Measurements from ENCODE around the gene PTPN3.

PTPN3 gene

DNA sequence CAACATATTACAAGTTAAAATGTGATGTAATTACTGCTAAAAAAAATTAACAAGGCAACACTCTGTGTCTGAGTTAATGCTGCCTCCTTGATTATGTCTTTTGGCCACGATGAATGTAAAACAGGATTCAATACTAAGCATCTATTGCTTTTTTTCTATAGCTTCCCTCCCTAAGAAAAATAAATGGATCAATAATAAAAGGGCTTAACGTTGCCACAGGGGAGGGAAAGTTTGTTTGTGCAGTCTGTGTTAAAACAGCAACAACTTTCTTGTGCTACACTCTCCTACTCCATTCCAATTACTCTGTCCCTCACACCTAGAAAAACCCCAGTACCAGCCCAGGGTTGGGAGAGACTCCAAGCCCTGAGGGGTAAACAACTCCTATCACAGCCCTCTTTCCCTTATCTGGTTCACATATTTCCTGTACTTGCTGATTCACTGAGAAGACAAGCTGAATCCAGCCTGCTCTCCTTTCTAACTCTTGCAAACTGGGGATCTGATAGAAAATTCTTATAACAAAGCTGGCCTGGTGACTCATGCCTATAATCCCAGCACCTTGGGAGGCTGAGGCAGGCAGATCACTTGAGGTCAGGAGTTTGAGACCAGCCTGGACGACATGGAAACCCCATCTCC, 44.8 kb downstream of the PTPN3 start:
- TF ChIP-seq, protein P1, sequence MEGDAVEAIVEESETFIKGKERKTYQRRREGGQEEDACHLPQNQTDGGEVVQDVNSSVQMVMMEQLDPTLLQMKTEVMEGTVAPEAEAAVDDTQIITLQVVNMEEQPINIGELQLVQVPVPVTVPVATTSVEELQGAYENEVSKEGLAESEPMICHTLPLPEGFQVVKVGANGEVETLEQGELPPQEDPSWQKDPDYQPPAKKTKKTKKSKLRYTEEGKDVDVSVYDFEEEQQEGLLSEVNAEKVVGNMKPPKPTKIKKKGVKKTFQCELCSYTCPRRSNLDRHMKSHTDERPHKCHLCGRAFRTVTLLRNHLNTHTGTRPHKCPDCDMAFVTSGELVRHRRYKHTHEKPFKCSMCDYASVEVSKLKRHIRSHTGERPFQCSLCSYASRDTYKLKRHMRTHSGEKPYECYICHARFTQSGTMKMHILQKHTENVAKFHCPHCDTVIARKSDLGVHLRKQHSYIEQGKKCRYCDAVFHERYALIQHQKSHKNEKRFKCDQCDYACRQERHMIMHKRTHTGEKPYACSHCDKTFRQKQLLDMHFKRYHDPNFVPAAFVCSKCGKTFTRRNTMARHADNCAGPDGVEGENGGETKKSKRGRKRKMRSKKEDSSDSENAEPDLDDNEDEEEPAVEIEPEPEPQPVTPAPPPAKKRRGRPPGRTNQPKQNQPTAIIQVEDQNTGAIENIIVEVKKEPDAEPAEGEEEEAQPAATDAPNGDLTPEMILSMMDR (IDR thresholded peaks at IDR 0.05): no peak
- Histone ChIP-seq H3K27ac (no peak overlapping the region), H3K4me3 (no peak overlapping the region)
- no peak for DNase-seq (ENCODE audit: low spot score)

DNA sequence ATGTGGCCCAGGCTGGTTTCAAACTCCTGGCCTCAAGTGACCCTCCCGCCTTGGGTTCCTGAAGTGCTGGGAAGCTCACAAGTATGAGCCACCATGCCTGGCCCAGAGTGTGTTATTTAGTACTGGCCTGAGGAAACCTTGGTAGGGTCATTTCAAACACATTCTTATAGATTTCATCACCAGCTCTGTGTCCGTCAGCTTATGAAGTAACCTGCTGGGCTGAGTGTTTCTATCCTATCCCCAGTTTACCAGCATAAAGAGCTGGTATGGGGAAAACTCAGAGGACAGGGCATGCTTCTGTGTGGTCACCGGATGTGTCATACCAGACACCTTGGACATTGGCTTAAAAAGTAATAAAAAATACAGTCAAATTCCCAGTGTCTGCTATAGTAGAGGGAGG, 45.3 kb downstream of the PTPN3 start:
- no peak overlapping the region for H3K27ac ChIP-seq
- H3K4me3 ChIP-seq: no peak overlapping the region
- TF ChIP-seq, protein P1 (IDR thresholded peaks at IDR 0.05): no peak
- no peak for DNase-seq (ENCODE audit: low spot score)

DNA sequence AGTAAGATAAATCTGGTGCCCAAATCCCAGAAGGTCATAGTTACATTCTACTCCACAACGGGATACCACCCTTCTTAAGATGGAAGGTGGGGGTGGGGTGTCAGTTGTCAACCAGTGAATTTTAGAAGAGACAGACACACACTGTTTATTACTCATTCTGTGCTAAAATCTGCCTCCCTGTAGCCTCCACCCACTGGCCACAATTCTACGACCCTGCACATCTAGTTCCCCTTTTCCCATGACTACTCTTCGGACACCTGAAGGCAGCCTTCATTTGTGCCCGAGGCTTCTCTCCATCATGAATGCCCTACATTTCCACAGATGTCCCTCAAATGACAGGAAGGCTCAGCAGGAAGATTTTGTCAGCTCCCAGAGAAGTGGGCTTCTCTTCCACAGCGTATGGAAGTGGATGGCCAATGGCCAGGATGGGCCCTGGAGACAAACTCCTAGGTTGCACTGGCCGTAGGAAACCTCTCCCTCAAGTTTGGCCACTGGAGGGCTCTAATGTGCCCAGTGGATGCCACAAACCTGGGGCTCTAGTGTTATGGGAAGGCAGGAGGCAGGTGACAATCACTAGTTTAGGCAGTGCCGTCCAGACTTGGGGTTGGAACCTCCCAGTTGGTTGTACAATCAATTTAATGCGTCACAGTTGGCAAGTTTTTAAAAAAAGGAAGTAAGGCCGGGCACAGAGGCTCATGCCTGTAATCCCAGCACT, 46.6 kb downstream of the PTPN3 start:
- DNase-seq (ENCODE audit: low spot score): no peak
- no peak overlapping the region for H3K27ac ChIP-seq
- TF ChIP-seq, protein P1 (IDR thresholded peaks at IDR 0.05): no peak
- H3K4me3 ChIP-seq: no peak overlapping the region

DNA sequence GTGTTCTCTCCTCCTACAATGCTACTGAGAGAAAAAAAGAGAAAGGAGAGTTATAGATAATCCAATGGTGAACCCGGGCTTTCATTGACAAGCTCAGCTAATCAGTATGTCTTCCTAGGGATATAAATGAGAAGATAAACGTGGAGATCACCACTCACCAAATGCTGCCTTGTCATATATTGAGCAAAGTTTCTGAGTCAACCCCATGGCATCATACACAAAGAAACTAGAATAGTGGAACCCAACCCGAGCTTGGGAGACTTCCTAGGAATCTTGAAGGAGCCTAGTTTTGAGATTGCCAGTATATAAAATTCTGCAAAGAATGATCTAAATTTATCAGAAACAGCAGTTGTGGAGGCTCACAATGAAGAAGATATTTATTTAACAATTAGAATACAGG, 47.8 kb downstream of the PTPN3 start:
- no peak for DNase-seq (ENCODE audit: low spot score)
- TF ChIP-seq, protein P1 (IDR thresholded peaks at IDR 0.05): no peak
- Histone ChIP-seq H3K27ac (no peak overlapping the region), H3K4me3 (no peak overlapping the region)

DNA sequence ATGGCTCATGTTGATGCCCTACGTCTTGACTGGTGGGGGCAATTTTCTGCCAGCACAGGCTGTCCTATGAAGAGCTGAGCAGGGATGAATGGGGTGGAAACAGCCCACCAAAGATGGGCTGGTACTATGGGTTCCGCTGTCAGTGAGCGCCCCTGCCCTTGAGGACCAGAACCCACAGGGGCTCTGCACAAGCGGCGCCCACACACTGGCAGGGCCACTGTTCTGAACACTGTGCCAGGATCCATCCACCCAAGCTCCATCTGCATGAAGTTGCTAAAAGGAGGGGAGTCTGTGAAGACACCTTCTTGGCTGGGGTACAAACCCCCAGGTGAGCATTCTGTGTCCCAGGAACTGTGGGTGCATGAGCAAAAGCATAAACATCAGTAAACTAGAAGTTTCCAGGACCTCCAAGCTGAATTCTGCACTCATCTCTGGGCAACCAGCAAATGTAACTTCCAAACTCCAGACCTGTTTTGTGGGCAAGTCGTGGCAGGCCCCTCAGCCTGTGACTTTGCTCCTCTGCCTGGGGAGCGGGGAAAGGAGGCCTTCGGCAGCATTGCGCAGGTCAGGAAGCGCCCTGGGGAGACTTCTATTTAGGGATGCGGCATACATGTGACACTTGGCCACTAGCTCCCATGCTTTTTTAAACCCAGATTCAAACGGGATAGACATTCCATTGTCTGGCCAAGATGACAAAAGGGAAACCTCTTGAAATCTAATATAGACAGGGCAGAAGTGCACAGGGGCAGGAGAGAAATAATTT, 48.9 kb downstream of the PTPN3 start:
- TF ChIP-seq, protein P1 (IDR thresholded peaks at IDR 0.05): no peak
- Histone ChIP-seq H3K4me3 (no peak overlapping the region), H3K27ac (no peak overlapping the region)
- no peak for DNase-seq (ENCODE audit: low spot score)

DNA sequence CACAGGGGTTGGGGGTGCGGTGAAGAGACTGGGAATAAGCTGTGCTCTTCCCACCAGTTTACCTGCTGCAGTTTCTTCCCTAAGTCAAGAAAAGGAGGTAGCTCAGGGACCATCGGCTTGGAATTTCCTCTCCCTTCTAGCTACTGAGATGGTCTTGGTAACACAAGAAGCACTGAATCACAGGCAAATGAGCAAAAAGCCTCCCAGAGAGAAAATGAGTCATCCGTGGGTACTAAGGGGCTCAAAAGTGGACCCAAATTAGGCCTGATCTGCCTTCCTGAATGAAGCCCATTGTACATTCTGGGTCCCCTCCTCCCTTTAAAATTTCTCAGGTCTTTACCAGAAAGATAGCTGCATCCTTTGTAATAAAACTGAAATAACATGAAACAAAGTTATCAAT, 49.9 kb downstream of the PTPN3 start:
- no peak for DNase-seq (ENCODE audit: low spot score)
- no peak overlapping the region for H3K4me3 ChIP-seq
- TF ChIP-seq, protein P1 (IDR thresholded peaks at IDR 0.05): no peak
- no peak overlapping the region for H3K27ac ChIP-seq

Data from coronary artery (tissue), 2 donors.